ENCODE data around the gene COX17.
A peak's percentile ranks its signal among the peaks of the same experiment; 100 is the strongest.

The COX17 gene

DNA sequence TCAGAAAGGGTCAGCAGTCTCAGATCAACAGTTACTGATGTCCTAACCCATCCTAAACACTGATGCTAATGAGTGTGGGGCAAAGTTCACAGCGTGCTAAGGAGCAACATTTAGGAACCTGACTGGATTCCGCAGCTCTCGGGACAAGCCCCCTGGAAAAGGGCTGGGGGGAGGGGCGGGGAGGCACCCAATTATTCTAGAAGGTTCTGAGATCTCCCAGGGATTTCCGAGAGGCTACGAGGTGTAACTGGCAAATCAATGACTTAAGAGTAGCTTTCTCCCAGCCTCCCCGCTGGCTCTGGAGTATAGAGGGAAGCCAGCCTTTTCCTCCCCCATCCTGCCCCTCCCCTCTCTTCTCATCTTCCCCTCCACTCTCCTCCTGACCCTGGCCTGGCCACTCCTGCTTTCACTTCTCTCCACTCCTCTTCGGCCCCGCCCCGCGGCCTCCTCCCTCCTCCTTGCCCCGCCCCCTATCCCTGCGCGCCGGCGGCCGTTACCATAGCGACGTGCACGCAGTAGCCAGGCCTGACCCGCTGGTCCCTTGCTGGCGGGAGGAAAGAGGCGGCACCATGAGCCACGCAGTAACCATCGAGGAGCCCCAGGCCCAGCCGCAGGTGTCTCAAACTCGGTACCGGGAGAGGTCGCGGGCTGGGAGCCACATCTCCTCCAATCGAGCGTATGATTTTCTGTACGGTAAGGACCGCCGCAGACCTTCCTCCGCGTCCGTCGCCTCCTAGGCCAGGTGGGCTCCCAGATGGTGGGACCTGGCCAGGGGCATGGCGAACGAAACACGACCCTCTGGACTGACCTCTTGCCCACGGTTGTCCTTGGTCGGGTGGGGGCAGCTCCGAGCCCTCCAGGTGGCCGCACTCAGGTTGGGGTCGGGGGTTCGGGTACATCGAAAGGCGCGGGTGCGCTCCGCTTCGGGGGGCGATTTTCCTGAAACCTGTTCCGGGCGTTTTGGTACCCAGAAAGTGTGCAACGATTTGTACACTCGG lies 25.6 kb upstream of the COX17 start, which contains the start of gene CFAP91:
CFAP91 (plus strand) TSS at position 493 of the 998 bp plus-strand sequence; CDS start at position 570, 77 bp downstream.
- H3K4me3 ChIP-seq (ENCODE audit: low read depth, low read length) = peak within 1 kb of the TSS; percentile 54

DNA sequence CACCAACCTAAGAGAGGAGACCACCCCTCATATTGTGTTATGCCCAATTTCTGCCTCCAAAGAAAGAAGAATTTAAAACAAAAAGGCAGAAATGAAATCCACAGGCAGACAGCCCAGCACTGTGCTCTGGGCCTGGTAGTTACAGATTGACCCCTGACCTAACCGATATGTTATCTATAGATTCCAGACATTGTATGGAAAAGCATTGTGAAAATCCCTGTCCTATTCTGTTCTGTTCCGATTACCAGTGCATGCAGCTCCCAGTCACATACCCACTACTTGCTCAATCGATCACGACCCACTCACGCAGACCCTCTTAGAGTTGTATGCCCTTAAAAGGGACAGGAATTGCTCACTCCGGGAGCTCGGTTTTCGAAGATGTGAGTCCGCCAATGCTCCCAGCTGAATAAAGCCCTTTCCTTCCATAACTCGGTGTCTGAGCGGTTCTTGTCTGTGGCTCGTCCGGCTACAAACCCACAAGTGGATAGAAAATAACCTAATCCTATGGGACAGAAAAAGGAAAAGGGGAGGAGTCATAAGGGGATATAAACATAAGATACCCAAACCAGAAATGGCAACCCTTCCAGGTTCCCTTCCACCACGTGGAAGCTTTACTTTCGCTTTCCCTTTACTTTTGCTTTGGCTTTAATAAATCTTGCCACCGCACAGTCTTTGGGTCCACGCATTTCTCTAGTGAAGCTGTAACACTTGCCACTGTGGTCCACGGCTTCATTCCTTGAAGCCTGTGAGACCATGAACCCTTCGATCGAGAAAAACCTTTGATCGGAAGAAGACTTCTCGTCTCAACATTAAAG lies 23.9 kb upstream of the COX17 start:
- TF ChIP-seq, protein P1, sequence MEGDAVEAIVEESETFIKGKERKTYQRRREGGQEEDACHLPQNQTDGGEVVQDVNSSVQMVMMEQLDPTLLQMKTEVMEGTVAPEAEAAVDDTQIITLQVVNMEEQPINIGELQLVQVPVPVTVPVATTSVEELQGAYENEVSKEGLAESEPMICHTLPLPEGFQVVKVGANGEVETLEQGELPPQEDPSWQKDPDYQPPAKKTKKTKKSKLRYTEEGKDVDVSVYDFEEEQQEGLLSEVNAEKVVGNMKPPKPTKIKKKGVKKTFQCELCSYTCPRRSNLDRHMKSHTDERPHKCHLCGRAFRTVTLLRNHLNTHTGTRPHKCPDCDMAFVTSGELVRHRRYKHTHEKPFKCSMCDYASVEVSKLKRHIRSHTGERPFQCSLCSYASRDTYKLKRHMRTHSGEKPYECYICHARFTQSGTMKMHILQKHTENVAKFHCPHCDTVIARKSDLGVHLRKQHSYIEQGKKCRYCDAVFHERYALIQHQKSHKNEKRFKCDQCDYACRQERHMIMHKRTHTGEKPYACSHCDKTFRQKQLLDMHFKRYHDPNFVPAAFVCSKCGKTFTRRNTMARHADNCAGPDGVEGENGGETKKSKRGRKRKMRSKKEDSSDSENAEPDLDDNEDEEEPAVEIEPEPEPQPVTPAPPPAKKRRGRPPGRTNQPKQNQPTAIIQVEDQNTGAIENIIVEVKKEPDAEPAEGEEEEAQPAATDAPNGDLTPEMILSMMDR (IDR thresholded peaks at IDR 0.05; ENCODE audit: low read depth, low read length) = no peak

More for the DNA sequence above, 25.6 kb upstream of the COX17 start, which contains the start of gene CFAP91:
- TF ChIP-seq, protein P1 (IDR thresholded peaks at IDR 0.05; ENCODE audit: low read depth, low read length) = no peak

GRCh38 chr3:119700269-119700919 lies 23.2 kb upstream of the COX17 start:
- TF ChIP-seq, protein P1 (IDR thresholded peaks at IDR 0.05; ENCODE audit: low read depth, low read length) = no peak
- H3K4me3 ChIP-seq (ENCODE audit: low read depth, low read length) = no peak overlapping the region

More for the DNA sequence above, 23.9 kb upstream of the COX17 start:
- H3K4me3 ChIP-seq (ENCODE audit: low read depth, low read length) = no peak overlapping the region

DNA sequence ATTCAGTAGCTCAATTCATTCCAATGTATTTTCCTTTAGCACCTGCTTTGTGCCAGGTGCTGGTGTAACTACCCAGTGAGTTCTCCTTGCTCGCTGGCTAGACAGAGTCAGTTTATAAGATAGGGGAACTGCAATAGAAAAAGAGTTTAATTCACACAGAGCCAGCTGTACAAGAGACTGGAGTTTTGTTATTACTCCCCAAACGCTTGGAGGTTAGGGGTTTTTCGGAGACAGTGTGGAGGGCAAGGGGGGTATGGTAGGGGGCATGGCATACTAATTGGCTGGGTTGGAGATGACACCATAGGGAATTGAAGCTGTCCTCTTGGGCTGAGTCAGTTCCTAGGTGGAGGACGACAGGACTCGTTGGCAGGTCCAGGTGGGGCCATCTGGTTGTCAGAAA lies 20.2 kb upstream of the COX17 start:
- TF ChIP-seq, protein P1 (IDR thresholded peaks at IDR 0.05; ENCODE audit: low read depth, low read length) = no peak
- no peak overlapping the region for H3K4me3 ChIP-seq (ENCODE audit: low read depth, low read length)

GRCh38 chr3:119695480-119695879 lies 18.3 kb upstream of the COX17 start:
- TF ChIP-seq, protein P1 (IDR thresholded peaks at IDR 0.05; ENCODE audit: low read depth, low read length) = no peak
- H3K4me3 ChIP-seq (ENCODE audit: low read depth, low read length) = no peak overlapping the region

- TF ChIP-seq, protein P1 (IDR thresholded peaks at IDR 0.05; ENCODE audit: low read depth, low read length) = peak; percentile 38
- no peak overlapping the region for H3K4me3 ChIP-seq (ENCODE audit: low read depth, low read length)
Measured at GRCh38 chr3:119690043-119690656, 12.9 kb upstream of the COX17 start.
